MG63 (cell line): ENCODE data around the gene FAR1. TPM values are rescaled to one million over a fixed set of nuclear protein-coding genes. Genes with fewer than 3 reads are reported as not detected.
"Not testable (repeated sequence)": the region's sequence is repeated elsewhere in the genome, so short reads cannot be mapped to it uniquely, and the experiment has no call there.

Experiments used
- DNase-seq: peaks from one replicate; pipeline ENCODE4 v3.0.0-alpha.2; 2020
- H3K27me3 ChIP-seq: fragments of 250-450 bp; sonication (Bioruptor Pico); 2 replicates; pipeline ENCODE4 v1.5.1; 2020; ENCODE audit warnings: mild to moderate bottlenecking, moderate library complexity
- H3K36me3 ChIP-seq: fragments of 250-450 bp; sonication (Bioruptor Pico); 2 replicates; pipeline ENCODE4 v1.5.1; 2020; ENCODE audit warnings: mild to moderate bottlenecking, moderate library complexity
- H3K4me3 ChIP-seq: fragments of 250-450 bp; sonication (Bioruptor Pico); 2 replicates; pipeline ENCODE4 v1.5.1; 2020; ENCODE audit warnings: mild to moderate bottlenecking, moderate library complexity
- H3K9me3 ChIP-seq: fragments of 250-450 bp; sonication (Bioruptor Pico); 2 replicates; pipeline ENCODE4 v1.5.1; 2020; ENCODE audit warnings: mild to moderate bottlenecking, moderate library complexity
- total RNA-seq: library from RNA; depleted of rRNA; stranded (reverse); fragments of >200 nt; shearing (Covaris generic); gene quantifications from 2 replicates; pipeline ENCODE4 v1.2.3, GENCODE V29; 2014; ENCODE audit warnings: low replicate concordance; rRNA removed

Gene FAR1
- total RNA-seq, result 16.2 and 45.9 TPM in 2 replicates

- H3K9me3 ChIP-seq, result no peaks in the 10 kb centered on the region
- no peaks in the 10 kb centered on the region; the same call in 1 of the 2 replicates for H3K36me3 ChIP-seq
- no peaks in the 10 kb centered on the region for H3K27me3 ChIP-seq
- peak; percentile 97 for DNase-seq
- H3K4me3 ChIP-seq, result peak within 1 kb of the TSS; percentile 71
Measured at GRCh38 chr11:13668102-13668956, at the start of gene FAR1. Gene FAR1 (plus strand): TSS chr11:13668668. CDS start chr11:13694766, 26,098 bp downstream.

GRCh38 chr11:13620063-13620462 lies 48.4 kb upstream of the FAR1 start:
- no peaks in the 10 kb centered on the region for H3K27me3 ChIP-seq
- H3K4me3 ChIP-seq, result no peak overlapping the region
- 0 out of 2 replicates have a peak, but pooled peaks cover 2% of the 10 kb centered on the region for H3K9me3 ChIP-seq
- H3K36me3 ChIP-seq, result no peaks in the 10 kb centered on the region
- no peak for DNase-seq

GRCh38 chr11:13626818-13627217 lies 41.6 kb upstream of the FAR1 start:
- H3K36me3 ChIP-seq, H3K9me3 ChIP-seq, H3K4me3 ChIP-seq, DNase-seq, H3K27me3 ChIP-seq: not testable (repeated sequence)

GRCh38 chr11:13628634-13629033 lies 39.8 kb upstream of the FAR1 start:
- not testable (repeated sequence) for H3K36me3 ChIP-seq, DNase-seq, H3K9me3 ChIP-seq, H3K27me3 ChIP-seq, H3K4me3 ChIP-seq

- Histone ChIP-seq H3K27me3 (no peaks in the 10 kb centered on the region), H3K36me3 (no peaks in the 10 kb centered on the region), H3K9me3 (no peaks in the 10 kb centered on the region), H3K4me3 (no peak overlapping the region)
- no peak for DNase-seq
Measured at GRCh38 chr11:13629779-13630178, 38.7 kb upstream of the FAR1 start.

GRCh38 chr11:13635290-13635689 lies 33.2 kb upstream of the FAR1 start:
- H3K9me3 ChIP-seq, result no peaks in the 10 kb centered on the region
- H3K27me3 ChIP-seq, result no peaks in the 10 kb centered on the region
- DNase-seq, result no peak
- no peaks in the 10 kb centered on the region for H3K36me3 ChIP-seq
- H3K4me3 ChIP-seq, result no peak overlapping the region

GRCh38 chr11:13635804-13636203 lies 32.7 kb upstream of the FAR1 start:
- DNase-seq, result no peak
- H3K9me3 ChIP-seq, result no peaks in the 10 kb centered on the region
- no peaks in the 10 kb centered on the region for H3K36me3 ChIP-seq
- no peaks in the 10 kb centered on the region for H3K27me3 ChIP-seq
- H3K4me3 ChIP-seq, result no peak overlapping the region

GRCh38 chr11:13637125-13638069 lies 31.1 kb upstream of the FAR1 start:
- Histone ChIP-seq H3K9me3 (no peaks in the 10 kb centered on the region), H3K4me3 (no peak overlapping the region), H3K36me3 (no peaks in the 10 kb centered on the region), H3K27me3 (no peaks in the 10 kb centered on the region)
- no peak for DNase-seq

- H3K4me3 ChIP-seq, result no peak overlapping the region
- no peaks in the 10 kb centered on the region for H3K9me3 ChIP-seq
- H3K27me3 ChIP-seq, result no peaks in the 10 kb centered on the region
- no peaks in the 10 kb centered on the region for H3K36me3 ChIP-seq
- DNase-seq, result no peak
Measured at GRCh38 chr11:13638422-13638821, 30.0 kb upstream of the FAR1 start.

GRCh38 chr11:13644997-13645687 lies 23.3 kb upstream of the FAR1 start:
- H3K4me3 ChIP-seq, result no peak overlapping the region
- no peaks in the 10 kb centered on the region for H3K36me3 ChIP-seq
- H3K9me3 ChIP-seq, result no peaks in the 10 kb centered on the region
- DNase-seq, result no peak
- no peaks in the 10 kb centered on the region for H3K27me3 ChIP-seq

- no peaks in the 10 kb centered on the region for H3K9me3 ChIP-seq
- DNase-seq, result no peak
- no peak overlapping the region for H3K4me3 ChIP-seq
- H3K27me3 ChIP-seq, result no peaks in the 10 kb centered on the region
- no peaks in the 10 kb centered on the region for H3K36me3 ChIP-seq
Measured at GRCh38 chr11:13647391-13647790, 21.1 kb upstream of the FAR1 start.

- no peak for DNase-seq
- no peaks in the 10 kb centered on the region for H3K27me3 ChIP-seq
- H3K36me3 ChIP-seq, result no peaks in the 10 kb centered on the region
- H3K4me3 ChIP-seq, result no peak overlapping the region
- no peaks in the 10 kb centered on the region for H3K9me3 ChIP-seq
Measured at GRCh38 chr11:13649619-13650018, 18.8 kb upstream of the FAR1 start.

GRCh38 chr11:13651515-13651914 lies 17.0 kb upstream of the FAR1 start:
- H3K4me3 ChIP-seq, H3K27me3 ChIP-seq, H3K36me3 ChIP-seq, DNase-seq, H3K9me3 ChIP-seq: not testable (repeated sequence)

GRCh38 chr11:13661074-13661623 lies 7.3 kb upstream of the FAR1 start:
- Histone ChIP-seq H3K4me3 (no peak overlapping the region), H3K27me3 (no peaks in the 10 kb centered on the region), H3K36me3 (no peaks in the 10 kb centered on the region), H3K9me3 (no peaks in the 10 kb centered on the region)
- no peak for DNase-seq

- DNase-seq, result peak; percentile 30
- H3K4me3 ChIP-seq, result no peak overlapping the region
- no peaks in the 10 kb centered on the region for H3K9me3 ChIP-seq
- H3K36me3 ChIP-seq, result no peaks in the 10 kb centered on the region
- H3K27me3 ChIP-seq, result no peaks in the 10 kb centered on the region
Measured at GRCh38 chr11:13663631-13664071, 4.8 kb upstream of the FAR1 start.

- Histone ChIP-seq H3K9me3 (no peaks in the 10 kb centered on the region), H3K36me3 (no peaks in the 10 kb centered on the region), H3K27me3 (no peaks in the 10 kb centered on the region), H3K4me3 (no peak overlapping the region)
- no peak for DNase-seq
Measured at GRCh38 chr11:13664351-13664750, 4.1 kb upstream of the FAR1 start.
